GM19099 (cell line): ENCODE data around the gene VSX1.

Experiments used
- POLR2A ChIP-seq: IDR thresholded peaks from 3 replicates; pipeline ENCODE4 v1.6.1; 2011; ENCODE audit warnings: low read depth; ENCODE audit not compliant: insufficient read length; ENCODE audit errors: extremely low read depth

VSX1 gene

DNA sequence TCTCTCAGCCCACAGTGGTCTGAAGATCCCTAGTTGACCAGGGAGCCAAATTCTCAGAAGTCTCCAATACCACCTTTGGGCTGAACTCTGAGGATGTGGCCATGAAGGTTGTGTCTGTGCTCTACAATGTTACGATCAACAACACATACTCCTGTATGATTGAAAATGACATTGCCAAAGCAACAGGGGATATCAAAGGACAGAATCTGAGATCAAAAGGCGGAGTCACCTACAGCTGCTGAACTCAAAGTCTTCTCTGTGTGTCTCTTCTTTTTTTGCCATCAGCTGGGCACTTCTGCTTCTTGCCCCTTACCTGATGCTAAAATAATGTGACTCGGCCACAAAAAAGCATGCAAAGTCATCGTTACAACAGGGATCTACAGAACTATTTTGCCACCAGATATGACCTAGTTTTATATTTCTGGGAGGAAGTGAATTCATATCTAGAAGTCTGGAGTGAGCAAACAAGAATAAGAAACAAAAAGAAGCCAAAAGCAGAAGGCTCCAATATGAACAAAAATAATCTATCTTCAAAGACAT is 17.7 kb upstream of the VSX1 start:
- no peak for TF ChIP-seq POLR2A

GRCh38 chr20:25097498-25097897 is 15.6 kb upstream of the VSX1 start:
- no peak for TF ChIP-seq POLR2A

DNA sequence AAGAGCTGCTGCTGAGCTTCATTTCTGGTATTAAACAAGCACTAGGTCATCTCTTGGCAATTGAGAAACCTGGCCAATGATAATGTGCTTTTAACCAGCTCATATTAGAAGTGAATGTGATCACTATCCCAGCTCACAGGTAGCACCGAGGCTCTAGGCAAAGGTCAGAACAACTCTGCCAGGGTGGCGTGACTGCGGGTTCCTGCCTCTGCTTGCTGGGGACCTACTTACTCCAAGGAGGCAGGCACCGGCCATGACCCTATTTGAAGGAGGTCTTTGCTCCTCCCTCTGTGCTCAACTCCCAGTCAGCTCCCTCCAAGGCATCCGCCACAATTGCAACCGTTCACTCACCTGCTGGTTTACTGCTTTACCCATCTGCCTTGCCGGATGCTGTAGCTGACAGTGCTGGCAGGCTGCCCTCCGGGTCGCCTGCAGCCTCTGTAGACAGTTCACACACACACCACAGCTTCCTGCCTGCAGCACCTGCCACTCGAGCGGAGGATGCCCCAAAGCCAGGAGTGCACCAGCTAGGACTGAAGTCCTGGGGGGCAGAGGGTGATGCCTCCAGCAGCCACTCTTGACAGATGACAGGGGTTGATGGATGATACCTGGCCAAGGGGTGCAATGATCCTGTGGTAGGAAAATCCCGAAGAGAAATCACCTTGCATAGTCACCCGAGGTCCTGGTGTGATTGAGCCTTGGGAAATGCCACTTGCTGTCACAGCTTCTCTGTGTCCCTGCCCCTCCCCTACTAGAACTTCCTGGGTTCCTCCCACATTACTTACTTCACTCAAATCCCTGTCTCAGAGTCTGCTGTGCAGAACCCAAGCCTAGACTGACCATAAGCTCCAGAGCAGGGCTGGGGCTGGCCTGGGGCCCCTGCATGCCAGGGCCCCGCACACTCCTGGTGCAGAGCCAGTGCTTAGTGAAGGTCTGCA is 8.8 kb upstream of the VSX1 start:
- TF ChIP-seq POLR2A = no peak

DNA sequence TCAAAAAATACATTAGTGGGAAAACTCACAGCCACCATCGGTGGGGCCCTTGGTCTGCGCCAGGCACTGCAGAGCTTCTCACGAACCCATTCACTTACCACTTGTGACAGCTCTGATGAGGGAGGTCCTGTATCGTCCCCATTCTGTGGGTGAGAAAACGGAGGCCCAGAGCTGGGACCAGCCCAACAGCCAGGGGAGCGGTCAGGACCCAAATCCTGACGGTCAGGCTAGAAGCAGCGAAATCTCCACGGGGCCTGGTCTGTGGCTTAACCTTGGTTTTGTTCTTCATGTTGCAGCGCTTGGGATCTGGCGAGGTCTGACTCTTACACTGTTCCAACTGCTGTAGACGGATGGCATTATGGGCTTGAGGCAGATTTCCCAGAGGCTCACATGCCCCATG is 7.7 kb upstream of the VSX1 start:
- no peak for TF ChIP-seq POLR2A

DNA sequence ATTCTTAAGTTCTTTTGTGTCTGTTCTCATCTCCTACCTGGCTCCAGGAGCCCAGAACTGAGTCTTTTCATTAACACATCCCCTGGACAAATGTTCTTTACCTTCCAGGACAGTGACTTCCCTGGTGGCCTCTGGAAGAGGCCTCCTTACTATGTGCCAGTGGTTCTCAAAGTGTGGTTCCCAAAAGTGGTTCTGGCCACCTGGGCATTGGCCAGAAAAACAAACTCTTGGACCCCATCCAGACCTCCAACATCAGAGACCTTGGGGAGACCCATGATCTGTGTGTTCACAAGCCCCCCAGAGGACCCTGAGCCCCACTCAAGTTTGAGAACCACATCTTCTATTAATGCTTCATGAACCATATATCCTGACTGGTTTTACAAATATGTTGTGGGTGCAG is 7.2 kb upstream of the VSX1 start:
- TF ChIP-seq POLR2A = no peak

DNA sequence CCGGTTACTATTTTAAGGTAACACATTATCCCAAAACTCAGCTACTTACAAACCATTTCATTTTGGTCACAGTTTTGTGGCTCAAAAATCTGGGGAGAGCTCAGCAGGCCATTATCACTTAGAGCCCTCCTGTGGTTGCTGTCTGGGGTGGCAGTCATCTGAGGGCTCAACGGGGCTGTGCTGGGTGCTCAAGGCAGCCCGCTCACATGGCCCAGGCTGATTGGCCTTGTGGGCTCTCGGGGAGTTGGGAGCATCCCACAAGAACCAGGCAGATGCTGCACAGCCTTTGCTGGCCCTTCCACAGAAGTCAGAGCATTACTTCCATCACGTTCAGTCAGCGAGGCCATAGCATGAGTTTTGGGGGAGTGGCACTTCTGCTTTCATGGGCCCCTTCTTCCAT is 6.3 kb upstream of the VSX1 start:
- TF ChIP-seq POLR2A = no peak

DNA sequence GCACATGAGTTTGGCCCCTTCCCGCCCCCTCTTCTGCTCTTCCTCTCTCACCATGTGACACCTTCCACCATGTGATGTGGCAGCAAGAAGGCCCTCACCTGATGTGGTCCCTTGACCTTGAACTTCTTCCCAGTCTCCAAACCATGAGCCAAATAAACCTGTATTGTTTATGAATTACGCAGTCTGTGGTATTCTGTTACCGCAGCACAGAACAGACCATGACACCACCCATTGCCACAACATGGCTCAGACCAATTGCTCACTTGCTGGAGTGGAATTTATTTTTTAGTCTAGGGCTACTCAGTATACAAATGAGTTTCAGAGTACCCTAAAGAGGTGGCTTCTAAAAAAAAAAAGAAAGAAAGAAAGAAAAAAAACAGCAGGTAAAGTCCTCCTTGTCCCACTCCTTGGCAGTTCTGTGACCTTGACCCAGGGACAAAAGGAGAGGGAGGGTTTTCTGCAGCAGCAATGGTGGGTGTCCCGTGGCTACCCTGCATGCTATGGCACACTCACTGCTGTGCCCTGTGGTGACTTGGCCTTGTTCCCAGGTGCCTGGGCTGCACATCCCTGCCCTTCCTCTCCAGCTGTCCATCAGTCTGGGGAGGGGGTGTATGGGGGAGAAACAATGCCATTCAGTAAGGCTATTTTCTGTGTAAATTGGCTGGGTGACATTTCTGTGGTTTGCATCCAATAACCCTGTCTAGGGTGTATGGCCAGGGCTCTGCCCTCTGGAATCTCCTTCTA is 5.4 kb upstream of the VSX1 start:
- no peak for TF ChIP-seq POLR2A

DNA sequence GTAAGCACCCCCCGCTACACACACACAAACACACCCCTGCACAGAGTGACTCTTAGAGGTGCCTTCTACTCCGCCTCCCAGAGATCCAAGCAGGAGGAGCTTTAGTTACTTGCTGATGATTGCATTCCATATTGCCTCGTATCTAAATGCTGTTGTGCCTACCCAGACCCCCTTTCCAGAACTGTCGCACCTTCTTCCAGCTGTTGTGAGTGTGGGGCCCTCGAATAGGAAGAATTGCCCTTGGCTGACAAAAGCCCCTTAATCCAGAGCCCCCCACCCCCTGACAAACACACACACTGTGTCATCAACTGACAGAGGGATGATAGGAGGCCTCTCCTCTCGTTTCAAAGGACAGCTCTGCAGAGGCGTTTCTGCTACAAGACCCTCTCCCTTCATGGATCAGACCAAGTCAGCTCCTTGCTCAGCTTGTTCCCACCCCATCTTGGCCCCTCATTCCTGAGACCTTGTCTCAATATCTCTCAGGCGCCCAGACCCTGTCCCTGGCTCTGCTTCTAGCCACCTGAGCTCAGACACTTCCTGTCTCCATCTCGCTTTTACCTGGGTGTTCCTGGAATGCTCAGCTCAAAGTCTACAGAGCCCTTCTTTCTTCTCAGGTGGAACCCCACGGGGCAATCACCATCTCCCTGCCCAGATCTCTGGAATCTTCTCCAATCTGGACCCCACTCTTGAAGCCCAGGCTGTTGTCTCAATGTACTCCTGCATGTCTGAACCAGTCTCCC is 4.0 kb upstream of the VSX1 start:
- no peak for TF ChIP-seq POLR2A

- no peak for TF ChIP-seq POLR2A
Observed at GRCh38 chr20:25084626-25085187, 2.8 kb upstream of the VSX1 start.

DNA sequence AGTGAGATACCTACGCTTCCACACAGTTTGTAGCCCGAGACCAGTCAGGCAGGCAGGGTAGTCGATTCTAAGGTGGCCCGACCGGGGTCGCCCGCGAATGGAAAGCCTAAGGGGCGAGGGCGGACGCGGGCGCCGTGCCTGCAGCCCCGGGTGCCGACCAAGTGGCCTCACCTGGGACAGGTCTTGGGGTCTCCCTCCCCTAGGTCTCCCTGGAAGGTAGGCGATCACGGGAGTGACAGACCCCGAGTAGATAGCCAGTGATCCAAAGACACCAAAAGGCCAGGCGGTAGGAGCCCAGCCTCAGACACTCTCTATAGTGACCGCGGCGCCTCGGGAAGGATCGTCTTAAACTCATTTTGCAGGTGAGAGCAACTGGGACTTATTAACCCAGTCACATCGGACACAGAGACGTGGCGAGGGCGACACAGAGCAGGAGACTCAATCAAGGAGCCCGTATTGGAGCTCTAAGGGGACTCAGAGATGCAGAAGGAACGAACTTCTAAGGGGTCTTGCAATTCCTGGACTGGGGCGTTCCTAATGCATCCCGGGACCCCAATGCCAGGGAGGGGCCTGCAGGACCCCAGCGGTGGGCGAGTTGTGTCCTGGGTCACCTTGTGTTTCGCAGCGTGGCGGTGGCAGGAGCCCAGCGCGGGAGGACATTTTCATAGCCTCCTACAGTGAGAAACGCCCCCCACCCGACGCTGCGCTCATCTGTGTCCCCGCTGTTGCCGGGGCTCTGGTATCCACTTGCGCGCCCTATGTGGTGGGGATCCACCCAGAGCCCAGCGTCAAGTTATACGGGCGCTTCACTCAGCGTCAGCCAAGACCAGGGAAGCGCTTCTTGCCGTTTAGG is 2.1 kb upstream of the VSX1 start:
- no peak for TF ChIP-seq POLR2A

GRCh38 chr20:25083141-25083772 is 1.3 kb upstream of the VSX1 start:
- TF ChIP-seq POLR2A = no peak

DNA sequence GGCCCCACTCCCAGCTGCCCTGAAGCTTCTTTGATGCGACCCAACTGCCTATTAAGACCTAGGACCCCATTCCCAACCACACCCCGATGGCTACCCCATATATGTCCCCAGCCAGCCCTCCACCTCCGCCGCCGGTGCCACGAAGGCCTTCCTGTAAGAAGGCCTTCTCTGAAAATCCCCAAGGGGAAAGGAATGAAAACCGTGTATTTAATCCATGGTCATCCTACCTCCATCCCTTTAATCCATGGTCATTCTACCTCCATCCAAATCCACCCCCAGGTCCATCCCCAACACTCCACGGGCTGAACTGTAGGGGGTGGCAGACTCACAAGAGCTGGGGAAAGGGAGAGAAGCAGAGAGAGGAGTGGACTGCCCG is 545 bp upstream of the VSX1 start:
- TF ChIP-seq POLR2A = no peak

DNA sequence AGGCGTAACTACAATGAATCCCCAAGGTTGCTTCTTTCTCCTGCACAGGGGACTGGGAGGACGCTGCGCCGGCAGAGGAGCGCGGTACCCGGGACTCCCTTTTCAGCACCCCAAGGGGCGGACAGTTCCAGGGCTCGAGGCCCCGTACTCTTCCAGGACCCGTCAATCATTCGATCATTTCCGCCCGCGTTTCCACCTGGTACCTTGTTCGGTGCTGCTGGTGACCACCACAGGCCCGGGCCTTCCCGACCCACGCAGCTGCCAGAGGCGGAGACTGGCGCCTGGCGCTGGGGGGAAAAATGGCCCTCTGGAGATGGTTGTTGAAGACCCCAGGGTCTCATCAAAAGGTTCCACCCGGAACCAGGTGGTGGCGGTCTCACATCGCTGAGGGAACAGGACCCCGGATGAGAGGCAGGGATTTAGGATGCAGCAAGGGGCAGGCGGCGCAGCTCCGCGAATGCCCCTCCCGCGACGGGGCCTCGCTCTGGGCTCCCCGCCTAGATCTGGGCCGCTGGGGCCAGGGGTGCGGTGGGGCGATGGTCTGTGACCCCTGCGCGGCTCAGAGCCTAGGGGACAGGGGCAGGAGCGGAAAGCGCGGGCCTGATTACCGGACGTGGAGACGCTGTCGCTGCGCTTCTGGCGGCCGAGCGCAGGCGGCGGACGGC is 744 bp downstream of the VSX1 start:
- TF ChIP-seq POLR2A = no peak

- no peak for TF ChIP-seq POLR2A
Observed at GRCh38 chr20:25079171-25079570, 2.8 kb downstream of the VSX1 start.

DNA sequence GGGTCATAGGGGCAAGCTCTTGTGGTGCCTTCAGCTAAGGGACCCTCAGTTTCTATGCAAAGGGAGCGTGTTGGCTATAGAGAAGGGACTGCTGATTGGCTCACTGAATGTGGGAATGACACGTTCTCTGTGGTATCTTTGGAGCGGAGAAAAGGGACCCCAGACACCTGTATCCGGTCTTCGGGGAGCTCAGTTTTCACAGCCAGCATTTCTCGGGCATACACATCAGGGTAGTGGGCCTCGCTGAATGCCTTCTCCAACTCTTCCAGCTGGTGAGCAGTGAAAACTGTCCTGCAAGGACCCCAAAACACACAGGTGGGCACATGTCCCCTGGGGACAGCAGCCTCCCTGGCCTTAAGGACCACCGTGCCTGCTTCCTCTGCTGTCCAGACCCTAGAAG is 3.3 kb downstream of the VSX1 start:
- no peak for TF ChIP-seq POLR2A
